Calu3 (cell line): ENCODE results near the gene LAG3. TPM values are rescaled to one million over a fixed set of nuclear protein-coding genes. Genes with fewer than 3 reads are reported as not detected.

Experiments
- BruUV-seq: library from RNA; stranded (reverse); fragments of 400-500 nt; replicated peaks from 2 replicates; lab custom pipeline; 2021; lab: Mats Ljungman, UMichigan
- CTCF ChIA-PET: fragments of 300-600 bp; sonication (Branson Sonifier 250); formaldehyde crosslinking; loops from one replicate; lab custom pipeline; 2022; ENCODE audit warnings: antibody characterized with exemption; lab: Charles Lee
- DNase-seq: peaks from one replicate; pipeline ENCODE4 v3.0.0; 2022
- H3K27ac Mint-ChIP-seq: one replicate; pipeline ENCODE4 v1.8.0; 2022; ENCODE audit warnings: mixed read lengths; ENCODE audit not compliant: unreplicated experiment
- H3K27me3 Mint-ChIP-seq: one replicate; pipeline ENCODE4 v1.8.0; 2022; ENCODE audit warnings: mixed read lengths; ENCODE audit not compliant: unreplicated experiment
- H3K36me3 Mint-ChIP-seq: one replicate; pipeline ENCODE4 v1.8.0; 2022; ENCODE audit warnings: mild to moderate bottlenecking, moderate library complexity, mixed read lengths; ENCODE audit not compliant: insufficient read depth, unreplicated experiment
- H3K4me1 Mint-ChIP-seq: one replicate; pipeline ENCODE4 v1.8.0; 2022; ENCODE audit warnings: mild to moderate bottlenecking, low read depth, mixed read lengths; ENCODE audit not compliant: unreplicated experiment
- H3K4me3 Mint-ChIP-seq: one replicate; pipeline ENCODE4 v1.8.0; 2022; ENCODE audit warnings: mild to moderate bottlenecking, low read depth, moderate library complexity, mixed read lengths; ENCODE audit not compliant: unreplicated experiment
- H3K9me3 Mint-ChIP-seq: one replicate; pipeline ENCODE4 v1.8.0; 2022; ENCODE audit warnings: low read depth, mixed read lengths; ENCODE audit not compliant: unreplicated experiment
- CTCF ChIP-seq: fragments of 200-600 bp; IDR thresholded peaks from one replicate; pipeline ENCODE4 v1.8.0; 2022; ENCODE audit warnings: antibody characterized with exemption; ENCODE audit not compliant: unreplicated experiment
- intact Hi-C: fragments of 100-400 bp; cut with micrococcal nuclease; formaldehyde crosslinking; loops from one replicate; pipeline ENCODE4 v1.10.0; 2022; ENCODE audit not compliant: unreplicated experiment
- total RNA-seq: library from RNA; stranded (reverse); gene quantifications from 2 replicates; pipeline ENCODE4 v1.2.3, GENCODE V29; 2022

The LAG3 gene
- total RNA-seq, 1 experiment from 2014 or later: not detected

GRCh38 chr12:6751767-6752166 is 20.6 kb upstream of the LAG3 start:
- intact Hi-C loops: loop anchor here (2.0 kb wide), 2 partner anchors 27 to 83 kb away; no protein-coding TSS in a partner anchor
- H3K27ac Mint-ChIP-seq: peak overlapping the region; percentile 88

GRCh38 chr12:6752167-6752920 is 20.0 kb upstream of the LAG3 start:
- peak overlapping the region; percentile 98 for H3K4me3 Mint-ChIP-seq
- H3K36me3 Mint-ChIP-seq: peaks cover 46% of the 10 kb centered on the region
- H3K9me3 Mint-ChIP-seq: no peaks in the 10 kb centered on the region
- no TSS peak for BruUV-seq
- DNase-seq: no peak
- TF ChIP-seq CTCF: no peak
- CTCF ChIA-PET: interaction anchor here (0.6 to 2.7 kb wide), 8 partner anchors 14 to 139 kb away, joined by 3 to 24 read pairs (median 4); partner anchors contain the start of genes CDCA3, COPS7A, PTMS and USP5
- H3K27ac Mint-ChIP-seq: peak overlapping the region; percentile 88
- intact Hi-C loops: loop anchor here (2.0 kb wide), 2 partner anchors 26 to 82 kb away; no protein-coding TSS in a partner anchor
- H3K4me1 Mint-ChIP-seq: peaks cover 7% of the 10 kb centered on the region
- H3K27me3 Mint-ChIP-seq: peaks cover 14% of the 10 kb centered on the region

More at GRCh38 chr12:6751767-6752166, 20.6 kb upstream of the LAG3 start:
- peaks cover 8% of the 10 kb centered on the region for H3K27me3 Mint-ChIP-seq
- no TSS peak for BruUV-seq
- CTCF ChIA-PET: interaction anchor here (1.7 to 2.7 kb wide), 3 partner anchors 15 to 100 kb away, joined by 13 to 24 read pairs (median 19); partner anchors contain the start of genes CDCA3, COPS7A, PTMS and USP5
- peaks cover 7% of the 10 kb centered on the region for H3K4me1 Mint-ChIP-seq
- H3K4me3 Mint-ChIP-seq: peak overlapping the region; percentile 98
- peaks cover 52% of the 10 kb centered on the region for H3K36me3 Mint-ChIP-seq
- DNase-seq: no peak
- no peaks in the 10 kb centered on the region for H3K9me3 Mint-ChIP-seq
- TF ChIP-seq CTCF: no peak

GRCh38 chr12:6752921-6753771 is 19.2 kb upstream of the LAG3 start, which contains the start of gene MLF2:
Gene MLF2, minus strand, starts transcription at chr12:6753141. Its CDS starts 807 bp downstream, at chr12:6752334.
- TSS peak; percentile 86 for BruUV-seq

More at GRCh38 chr12:6752921-6753771, 19.2 kb upstream of the LAG3 start, which contains the start of gene MLF2:
- Mint-ChIP-seq H3K4me1 (peaks cover 7% of the 10 kb centered on the region), H3K27ac (peak within 1 kb of the TSS; percentile 88), H3K9me3 (no peaks in the 10 kb centered on the region), H3K27me3 (peaks cover 22% of the 10 kb centered on the region), H3K4me3 (peak within 1 kb of the TSS; percentile 98), H3K36me3 (peaks cover 40% of the 10 kb centered on the region)
- DNase-seq: peak; percentile 98
- intact Hi-C loops: loop anchor here (2.0 kb wide), 2 partner anchors 26 to 82 kb away; no protein-coding TSS in a partner anchor
- CTCF ChIA-PET: interaction anchor here (0.5 to 2.7 kb wide), 11 partner anchors 13 to 138 kb away, joined by 3 to 24 read pairs (median 4); partner anchors contain the start of genes CDCA3, COPS7A, GPR162 and PTMS
- peak; percentile 90 for TF ChIP-seq CTCF
